Gastrocnemius medialis (tissue), 4 donors: ENCODE results near the gene WNT7A.

Experiments
- POLR2A ChIP-seq, 2 donors: fragments of 450-650 bp; IDR thresholded peaks; one replicate each; pipeline ENCODE4 v1.6.1; 2017; ENCODE audit warnings: antibody characterized with exemption in 2 of 2, mild to moderate bottlenecking in 2 of 2, moderate library complexity in 2 of 2
- TF ChIP-seq, protein P1 (sequence below), 5 experiments: fragments of 450-650 bp in 3 of 5; fragments of 200-600 bp in 2 of 5; sonication (generic) in 2 of 5; IDR thresholded peaks in 4 of 5; conservative IDR thresholded peaks in 1 of 5; 1 replicate in 4 of 5; 2 replicates in 1 of 5; pipeline ENCODE4 v1.5.1; 2016 to 2019; ENCODE audit warnings: antibody characterized with exemption in 5 of 5, mild to moderate bottlenecking in 3 of 5, moderate library complexity in 3 of 5

DNA sequence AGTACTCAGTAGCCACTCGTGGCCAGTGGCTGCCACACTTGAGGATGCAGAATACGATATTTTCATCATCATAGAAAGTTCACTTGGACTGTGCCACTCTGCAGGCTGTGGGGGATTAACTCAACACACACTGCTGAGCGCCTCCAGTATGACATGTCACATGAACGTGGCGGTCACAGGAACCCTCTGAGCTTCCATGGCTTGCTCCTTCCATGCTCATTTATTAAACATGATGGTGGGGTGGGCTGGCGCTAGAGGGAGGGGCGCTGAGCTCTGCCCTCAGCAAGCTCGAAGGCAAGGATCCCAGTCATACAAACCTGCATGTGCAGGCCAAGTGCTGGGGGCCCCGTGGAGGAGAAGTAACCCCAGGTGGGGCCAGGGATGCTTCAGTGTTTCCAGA is 85.5 kb downstream of the WNT7A start:
- TF ChIP-seq, protein P1, sequence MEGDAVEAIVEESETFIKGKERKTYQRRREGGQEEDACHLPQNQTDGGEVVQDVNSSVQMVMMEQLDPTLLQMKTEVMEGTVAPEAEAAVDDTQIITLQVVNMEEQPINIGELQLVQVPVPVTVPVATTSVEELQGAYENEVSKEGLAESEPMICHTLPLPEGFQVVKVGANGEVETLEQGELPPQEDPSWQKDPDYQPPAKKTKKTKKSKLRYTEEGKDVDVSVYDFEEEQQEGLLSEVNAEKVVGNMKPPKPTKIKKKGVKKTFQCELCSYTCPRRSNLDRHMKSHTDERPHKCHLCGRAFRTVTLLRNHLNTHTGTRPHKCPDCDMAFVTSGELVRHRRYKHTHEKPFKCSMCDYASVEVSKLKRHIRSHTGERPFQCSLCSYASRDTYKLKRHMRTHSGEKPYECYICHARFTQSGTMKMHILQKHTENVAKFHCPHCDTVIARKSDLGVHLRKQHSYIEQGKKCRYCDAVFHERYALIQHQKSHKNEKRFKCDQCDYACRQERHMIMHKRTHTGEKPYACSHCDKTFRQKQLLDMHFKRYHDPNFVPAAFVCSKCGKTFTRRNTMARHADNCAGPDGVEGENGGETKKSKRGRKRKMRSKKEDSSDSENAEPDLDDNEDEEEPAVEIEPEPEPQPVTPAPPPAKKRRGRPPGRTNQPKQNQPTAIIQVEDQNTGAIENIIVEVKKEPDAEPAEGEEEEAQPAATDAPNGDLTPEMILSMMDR (IDR thresholded peaks at IDR 0.05 in 4 of 5, conservative IDR thresholded peaks at IDR 0.05 in 1 of 5): no peak
- TF ChIP-seq POLR2A (IDR thresholded peaks at IDR 0.05): no peak
